ENCODE data around the gene NFU1.
"Not testable (repeated sequence)": the region's sequence is repeated elsewhere in the genome, so short reads cannot be mapped to it uniquely, and the experiment has no call there.

Gene NFU1

DNA sequence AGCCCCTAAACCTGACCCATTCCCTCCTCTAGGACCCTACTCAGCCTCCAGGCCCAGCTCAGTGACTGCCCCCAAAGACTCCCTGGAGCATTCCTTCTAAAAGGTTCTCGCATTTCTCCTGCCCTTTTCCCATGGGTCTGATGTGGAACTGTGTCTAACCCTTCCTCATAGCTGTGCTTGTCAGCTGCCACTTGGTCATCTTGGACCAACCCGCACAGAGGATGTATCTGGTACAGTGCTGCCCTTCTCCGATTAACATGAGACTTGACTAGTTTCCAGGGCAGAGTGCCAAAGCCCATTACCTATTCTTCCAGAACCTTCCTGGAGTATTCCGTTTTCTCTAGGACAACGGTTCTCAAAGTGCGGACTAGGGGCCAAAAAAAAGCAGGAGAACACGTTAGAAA lies 518 bp upstream of the NFU1 start:
- peaks cover 22 to 30% of the 10 kb centered on the region in 2 donors for H3K4me1 Mint-ChIP-seq (ENCODE audit: low read depth in 2 of 2)
- H3K9me3 Mint-ChIP-seq, result no peaks in the 10 kb centered on the region

DNA sequence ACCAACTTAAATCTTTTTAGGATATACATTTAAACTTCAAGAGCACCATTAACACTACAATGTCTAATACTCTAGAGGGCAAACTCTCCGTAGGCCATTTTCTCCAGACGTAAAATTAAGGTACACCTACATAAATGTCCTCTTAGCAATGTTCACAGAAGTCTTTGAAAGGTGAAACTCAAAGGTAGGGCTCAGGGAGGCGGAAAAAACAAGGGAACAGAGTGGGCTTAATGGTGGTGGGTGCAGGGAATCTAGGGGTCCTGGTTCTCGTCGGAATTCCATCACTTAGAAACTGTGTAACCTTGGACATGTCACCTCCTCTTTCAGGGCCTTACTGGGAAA lies 668 bp downstream of the NFU1 start:
- no peaks in the 10 kb centered on the region for H3K27me3 Mint-ChIP-seq
- H3K4me3 Mint-ChIP-seq, result peak overlapping the region; percentile 88 to 91
- peak overlapping the region; percentile 97 for H3K27ac Mint-ChIP-seq
- ATAC-seq (replicated peaks) (no peak), DNase-seq (no peak)
- H3K36me3 Mint-ChIP-seq (ENCODE audit: insufficient read depth), result peaks cover 24% of the 10 kb centered on the region
- peaks cover 22 to 30% of the 10 kb centered on the region in 2 donors for H3K4me1 Mint-ChIP-seq (ENCODE audit: low read depth in 2 of 2)
- no peaks in the 10 kb centered on the region for H3K9me3 Mint-ChIP-seq

More for the DNA sequence above, 518 bp upstream of the NFU1 start:
- Mint-ChIP-seq H3K36me3 (ENCODE audit: insufficient read depth) (peaks cover 24% of the 10 kb centered on the region), H3K27me3 (no peaks in the 10 kb centered on the region), H3K27ac (peak overlapping the region; percentile 97), H3K4me3 (peak overlapping the region; percentile 88 to 91)
- DNase-seq (no peak), ATAC-seq (replicated peaks) (no peak)

DNA sequence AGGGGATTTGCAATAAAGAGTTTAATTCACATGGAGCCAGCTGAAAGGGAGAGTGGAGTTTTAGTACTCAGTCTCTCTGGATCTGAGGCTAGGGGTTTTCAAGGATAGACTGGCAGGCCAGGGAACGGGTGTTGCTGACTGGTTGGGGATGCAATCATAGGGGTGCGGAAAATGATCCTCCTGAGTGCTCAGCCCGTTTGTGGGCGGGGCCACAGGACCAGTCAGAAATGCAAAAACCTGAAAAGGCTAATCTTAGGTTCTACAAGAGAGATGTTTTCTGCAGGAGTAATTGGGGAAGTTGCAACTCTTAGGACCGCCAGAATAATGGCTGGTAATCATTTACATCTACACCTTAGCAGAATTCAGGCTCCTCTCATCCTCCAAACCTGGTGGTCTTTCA lies 2.5 kb downstream of the NFU1 start:
- peak overlapping the region in 1 of 2 donors; percentile 18 for H3K27ac Mint-ChIP-seq
- no peaks in the 10 kb centered on the region for H3K9me3 Mint-ChIP-seq
- peaks cover 40% of the 10 kb centered on the region for H3K36me3 Mint-ChIP-seq (ENCODE audit: insufficient read depth)
- H3K4me1 Mint-ChIP-seq (ENCODE audit: low read depth in 2 of 2), result peaks cover 22 to 30% of the 10 kb centered on the region in 2 donors
- ATAC-seq (replicated peaks) (no peak), DNase-seq (no peak)
- H3K4me3 Mint-ChIP-seq, result peak overlapping the region in 1 of 2 donors; percentile 3
- no peaks in the 10 kb centered on the region for H3K27me3 Mint-ChIP-seq

DNA sequence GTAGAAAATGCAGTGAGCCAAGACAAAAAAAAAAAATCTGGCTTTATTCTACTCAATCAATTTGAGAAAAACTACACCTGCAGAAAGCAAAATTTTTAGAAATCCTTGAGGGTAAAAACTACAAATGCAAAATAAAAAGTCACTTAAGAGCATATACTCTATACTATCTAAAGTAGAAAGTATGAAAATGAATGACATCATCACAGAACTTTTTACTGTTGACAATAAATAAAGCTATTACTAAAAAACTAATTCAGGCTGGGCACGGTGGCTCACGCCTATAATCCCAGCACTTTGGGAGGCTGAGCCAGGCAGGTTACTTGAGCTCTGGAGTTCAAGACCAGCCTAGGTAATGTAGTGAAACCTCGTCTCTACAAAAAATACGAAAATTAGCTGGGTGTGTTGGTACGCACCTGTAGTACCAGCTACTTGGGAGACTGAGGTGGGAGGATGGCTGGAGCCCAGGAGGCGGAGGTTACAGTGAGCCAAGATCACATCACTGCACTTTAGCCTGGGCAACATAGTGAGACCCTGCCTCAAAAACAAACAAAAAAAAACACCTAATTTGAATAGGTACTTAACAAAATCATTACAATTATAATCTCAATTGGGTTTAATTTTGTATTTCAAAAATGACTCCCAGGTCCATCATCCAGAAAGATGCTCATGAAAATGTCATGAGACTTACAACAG lies 7.6 kb downstream of the NFU1 start:
- DNase-seq (no peak), ATAC-seq (replicated peaks) (no peak)
- Mint-ChIP-seq H3K9me3 (no peaks in the 10 kb centered on the region), H3K27ac (peak overlapping the region in 1 of 2 donors; percentile 69), H3K4me3 (no peak overlapping the region), H3K4me1 (ENCODE audit: low read depth in 2 of 2) (peaks cover 8% of the 10 kb centered on the region in 2 donors), H3K27me3 (no peaks in the 10 kb centered on the region), H3K36me3 (ENCODE audit: insufficient read depth) (peaks cover 55% of the 10 kb centered on the region)

DNA sequence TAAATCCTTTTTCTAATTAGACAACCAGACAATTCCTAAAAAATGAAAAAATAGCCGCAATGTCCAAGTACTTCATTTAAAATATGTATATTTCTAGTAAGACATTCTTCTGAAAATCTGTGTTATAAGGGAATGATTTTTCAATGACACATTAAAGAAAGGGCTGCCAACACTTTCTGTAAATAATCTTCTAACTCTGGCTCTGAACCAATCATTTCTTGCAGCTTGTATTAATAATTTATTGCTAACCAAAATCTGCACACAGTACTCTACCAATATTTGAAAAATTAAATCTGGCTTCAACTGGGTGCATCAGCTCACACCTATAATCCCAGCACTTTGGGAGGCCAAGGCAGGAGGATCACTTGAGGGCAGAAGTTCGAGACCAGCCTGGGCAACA lies 8.3 kb downstream of the NFU1 start:
- no peak for DNase-seq
- Mint-ChIP-seq H3K27ac (peak overlapping the region in 1 of 2 donors; percentile 69), H3K4me3 (no peak overlapping the region), H3K27me3 (no peaks in the 10 kb centered on the region), H3K4me1 (ENCODE audit: low read depth in 2 of 2) (peaks cover 2 to 6% of the 10 kb centered on the region in 2 donors), H3K9me3 (no peaks in the 10 kb centered on the region), H3K36me3 (ENCODE audit: insufficient read depth) (peaks cover 55% of the 10 kb centered on the region)
- ATAC-seq (replicated peaks), result no peak

DNA sequence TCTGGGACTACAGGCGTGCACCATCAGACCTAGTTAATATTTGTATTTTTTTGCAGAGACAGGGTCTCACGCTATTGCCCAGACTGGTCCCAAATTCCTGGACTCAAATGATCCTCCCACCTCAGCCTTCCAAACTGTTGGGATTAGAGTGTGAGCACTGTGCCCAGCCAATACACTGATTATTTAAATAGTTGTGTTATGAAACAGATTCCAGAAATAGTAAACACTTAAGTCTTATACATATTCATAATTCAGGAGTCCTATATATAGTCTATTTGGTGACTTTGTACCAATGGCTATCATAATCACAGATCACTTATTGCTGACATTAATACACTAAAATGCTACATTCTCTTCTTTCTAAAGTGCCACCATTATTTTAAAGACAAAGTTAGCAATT lies 12.8 kb downstream of the NFU1 start:
- Mint-ChIP-seq H3K4me1 (ENCODE audit: low read depth in 2 of 2) (peaks cover 3 to 4% of the 10 kb centered on the region in 2 donors), H3K27me3 (no peaks in the 10 kb centered on the region), H3K4me3 (no peak overlapping the region), H3K36me3 (ENCODE audit: insufficient read depth) (peaks cover 54% of the 10 kb centered on the region), H3K9me3 (no peaks in the 10 kb centered on the region), H3K27ac (no peak overlapping the region)
- no peak for ATAC-seq (replicated peaks)
- DNase-seq, result no peak

DNA sequence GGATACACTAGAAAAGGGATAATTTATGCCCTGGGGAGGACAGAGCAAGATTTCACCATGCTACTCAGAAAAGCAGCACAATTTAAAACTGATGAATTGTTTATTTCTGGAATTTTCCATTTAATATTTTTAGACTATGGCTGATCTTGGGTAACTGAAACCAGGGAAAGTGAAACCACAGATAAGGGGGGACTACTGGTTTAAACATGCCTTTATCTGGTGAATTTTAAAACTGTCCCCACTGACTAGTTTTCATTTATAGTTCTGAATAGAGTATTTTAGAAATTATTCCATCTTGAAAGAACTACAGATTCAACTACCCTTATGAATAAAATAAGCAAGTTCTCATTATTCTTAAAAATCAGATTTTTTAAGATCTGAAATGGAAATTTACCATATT lies 15.0 kb downstream of the NFU1 start:
- Mint-ChIP-seq H3K27ac (peak overlapping the region in 1 of 2 donors; percentile 29), H3K4me1 (ENCODE audit: low read depth in 2 of 2) (peaks cover 0 to 4% of the 10 kb centered on the region in 2 donors), H3K27me3 (no peaks in the 10 kb centered on the region), H3K9me3 (no peaks in the 10 kb centered on the region), H3K36me3 (ENCODE audit: insufficient read depth) (peaks cover 54% of the 10 kb centered on the region), H3K4me3 (no peak overlapping the region)
- no peak for DNase-seq
- no peak for ATAC-seq (replicated peaks)

DNA sequence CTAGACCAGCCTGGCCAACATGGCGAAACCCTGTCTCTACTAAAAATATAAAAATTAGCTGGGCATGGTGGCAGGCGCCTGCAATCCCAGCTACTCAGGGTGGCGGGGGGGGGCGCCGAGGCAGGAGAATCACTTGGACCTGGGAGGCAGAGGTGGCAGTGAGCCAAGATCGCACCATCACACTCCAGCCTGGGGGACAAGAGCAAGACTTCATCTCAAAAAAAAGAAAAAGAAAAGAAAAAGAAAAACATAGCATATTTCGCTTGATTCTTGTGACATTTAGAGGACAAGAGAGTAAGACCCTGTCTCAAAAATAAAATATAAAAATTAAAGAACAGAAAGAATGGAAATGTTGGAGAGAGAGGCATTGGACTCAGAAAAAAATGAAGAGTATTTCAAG lies 18.1 kb downstream of the NFU1 start:
- not testable (repeated sequence) for H3K4me1 Mint-ChIP-seq (ENCODE audit: low read depth in 2 of 2); DNase-seq; H3K27me3 Mint-ChIP-seq; H3K27ac Mint-ChIP-seq; ATAC-seq (replicated peaks); H3K4me3 Mint-ChIP-seq; H3K9me3 Mint-ChIP-seq
- peaks cover 63% of the 10 kb centered on the region for H3K36me3 Mint-ChIP-seq (ENCODE audit: insufficient read depth)

DNA sequence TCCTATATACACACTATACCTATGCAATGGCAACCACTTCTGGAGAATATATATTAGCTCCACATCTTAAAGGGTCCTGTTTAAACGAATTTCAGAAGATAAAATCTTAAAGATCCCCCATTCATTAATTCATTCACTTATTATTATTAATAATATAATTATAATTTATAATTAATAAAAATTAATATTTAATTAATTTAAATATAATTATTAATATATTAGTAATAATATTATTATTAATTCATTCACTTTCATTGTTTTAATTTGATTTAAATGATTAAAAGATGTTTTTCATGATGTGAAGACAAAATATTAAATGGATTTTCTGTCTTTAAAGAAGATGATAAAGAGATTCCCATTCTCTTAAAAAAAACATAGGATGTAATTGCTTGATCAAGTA lies 21.1 kb downstream of the NFU1 start:
- no peak overlapping the region for H3K4me3 Mint-ChIP-seq
- peaks cover 79% of the 10 kb centered on the region for H3K36me3 Mint-ChIP-seq (ENCODE audit: insufficient read depth)
- no peak overlapping the region for H3K27ac Mint-ChIP-seq
- H3K27me3 Mint-ChIP-seq, result no peaks in the 10 kb centered on the region
- H3K9me3 Mint-ChIP-seq, result no peaks in the 10 kb centered on the region
- H3K4me1 Mint-ChIP-seq (ENCODE audit: low read depth in 2 of 2), result no peaks in the 10 kb centered on the region
- DNase-seq (no peak), ATAC-seq (replicated peaks) (no peak)

DNA sequence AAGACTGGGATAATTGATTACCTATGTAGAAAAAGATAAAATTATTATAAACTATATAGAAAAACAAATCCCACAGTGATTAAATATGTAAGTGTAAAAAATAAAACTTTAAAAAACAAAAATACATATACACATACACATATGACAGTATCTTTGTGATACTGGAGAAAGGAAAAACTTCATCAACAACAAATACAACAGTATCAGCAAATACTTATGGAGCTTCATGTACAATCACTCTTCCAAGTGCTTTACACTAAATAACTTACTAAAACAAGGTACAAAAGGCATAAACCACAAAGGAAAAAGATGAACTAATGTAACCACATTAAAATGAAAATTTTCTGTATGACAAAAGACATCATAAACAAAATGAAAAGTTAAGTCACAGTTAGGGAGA lies 26.1 kb downstream of the NFU1 start:
- H3K4me1 Mint-ChIP-seq (ENCODE audit: low read depth in 2 of 2), result no peaks in the 10 kb centered on the region
- no peak for ATAC-seq (replicated peaks)
- H3K36me3 Mint-ChIP-seq (ENCODE audit: insufficient read depth), result peaks cover 67% of the 10 kb centered on the region
- no peak overlapping the region for H3K27ac Mint-ChIP-seq
- no peaks in the 10 kb centered on the region for H3K9me3 Mint-ChIP-seq
- no peak overlapping the region for H3K4me3 Mint-ChIP-seq
- no peak for DNase-seq
- H3K27me3 Mint-ChIP-seq, result no peaks in the 10 kb centered on the region

DNA sequence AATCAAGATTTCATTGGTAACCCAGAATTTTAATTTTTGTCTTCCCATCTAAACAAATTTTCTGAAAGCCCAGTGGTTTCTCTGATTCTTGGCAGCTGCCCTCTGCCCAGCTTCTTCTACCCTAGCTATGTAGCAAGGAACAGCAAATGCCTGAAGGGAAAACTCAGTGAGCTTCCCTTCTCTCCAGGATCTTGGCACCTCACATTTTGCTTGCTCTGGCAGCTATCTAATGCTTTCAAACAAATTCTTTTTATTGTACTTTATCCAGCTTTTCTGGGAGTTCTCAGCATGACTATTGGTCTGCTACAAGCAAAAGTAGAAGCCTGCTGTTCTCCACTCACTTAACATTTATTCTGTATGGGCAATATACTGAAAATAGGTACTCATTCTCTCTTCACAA lies 31.9 kb downstream of the NFU1 start:
- DNase-seq (no peak), ATAC-seq (replicated peaks) (no peak)
- Mint-ChIP-seq H3K27me3 (no peaks in the 10 kb centered on the region), H3K9me3 (no peaks in the 10 kb centered on the region), H3K27ac (no peak overlapping the region), H3K4me3 (no peak overlapping the region), H3K4me1 (ENCODE audit: low read depth in 2 of 2) (no peaks in the 10 kb centered on the region), H3K36me3 (ENCODE audit: insufficient read depth) (peaks cover 66% of the 10 kb centered on the region)

DNA sequence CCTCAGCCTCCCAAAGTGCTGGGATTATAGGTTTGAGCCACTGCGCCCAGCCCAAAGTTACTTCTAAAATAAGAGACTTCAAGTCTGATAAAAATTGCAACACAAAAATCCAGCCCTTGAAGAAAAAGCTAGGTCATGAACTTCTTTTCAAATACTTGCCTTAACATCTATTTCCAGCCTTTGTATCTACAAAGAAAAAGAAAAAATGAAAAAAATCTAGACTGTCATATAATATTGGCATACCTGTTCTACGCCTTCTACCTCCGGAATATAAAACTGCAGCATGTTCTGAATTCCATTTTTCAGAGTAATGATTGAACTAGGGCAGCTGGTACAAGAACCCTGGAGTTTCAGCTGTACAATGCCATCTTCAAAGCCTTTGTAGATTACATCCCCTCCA lies 37.1 kb downstream of the NFU1 start:
- no peak overlapping the region for H3K4me3 Mint-ChIP-seq
- DNase-seq, result no peak
- H3K36me3 Mint-ChIP-seq (ENCODE audit: insufficient read depth), result peaks cover 79% of the 10 kb centered on the region
- no peaks in the 10 kb centered on the region for H3K27me3 Mint-ChIP-seq
- H3K27ac Mint-ChIP-seq, result no peak overlapping the region
- no peak for ATAC-seq (replicated peaks)
- no peaks in the 10 kb centered on the region for H3K9me3 Mint-ChIP-seq
- H3K4me1 Mint-ChIP-seq (ENCODE audit: low read depth in 2 of 2), result no peaks in the 10 kb centered on the region

DNA sequence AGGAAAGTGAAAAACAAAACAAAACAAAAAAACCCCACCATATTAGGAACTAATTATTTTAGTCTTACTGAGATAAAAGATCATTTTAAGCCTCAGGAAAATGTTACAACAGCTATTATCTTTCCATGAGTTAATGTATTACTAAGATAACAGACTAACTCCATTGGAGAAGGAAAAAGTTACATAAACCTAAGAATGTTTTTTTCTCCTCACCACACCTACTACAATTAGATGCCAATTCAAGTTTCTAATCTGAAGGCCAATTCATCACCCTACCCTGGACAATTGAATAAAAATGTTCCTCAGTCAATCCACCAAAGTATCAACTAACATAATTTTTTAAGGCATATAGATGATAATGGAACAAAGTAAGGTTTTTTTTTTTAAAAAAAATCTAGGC lies 40.0 kb downstream of the NFU1 start:
- ATAC-seq (replicated peaks), result no peak
- Mint-ChIP-seq H3K36me3 (ENCODE audit: insufficient read depth) (peaks cover 71% of the 10 kb centered on the region), H3K4me1 (ENCODE audit: low read depth in 2 of 2) (no peaks in the 10 kb centered on the region)

DNA sequence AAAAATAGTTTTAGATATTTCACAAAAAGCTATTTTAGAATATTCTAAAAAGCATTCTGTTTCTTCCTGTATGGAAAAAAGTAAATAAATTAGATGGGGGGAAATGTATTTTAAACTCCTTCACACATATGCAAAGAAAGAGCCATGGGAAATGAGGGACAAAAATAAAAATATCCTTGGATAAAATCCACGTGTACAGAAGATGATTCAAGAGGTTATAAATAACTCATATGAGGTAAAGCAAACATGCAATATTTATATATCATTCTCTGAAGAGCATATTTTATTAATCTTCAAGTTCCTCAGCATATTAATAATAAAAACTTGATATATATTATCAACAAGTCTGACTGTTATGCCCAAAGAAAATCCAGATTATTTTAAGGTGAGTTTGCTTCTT lies 41.4 kb downstream of the NFU1 start:
- Mint-ChIP-seq H3K27ac (no peak overlapping the region), H3K4me3 (no peak overlapping the region), H3K27me3 (no peaks in the 10 kb centered on the region), H3K36me3 (ENCODE audit: insufficient read depth) (peaks cover 61% of the 10 kb centered on the region), H3K4me1 (ENCODE audit: low read depth in 2 of 2) (no peaks in the 10 kb centered on the region), H3K9me3 (no peaks in the 10 kb centered on the region)
- DNase-seq (no peak), ATAC-seq (replicated peaks) (no peak)

More for the DNA sequence above, 40.0 kb downstream of the NFU1 start:
- Mint-ChIP-seq H3K27ac (no peak overlapping the region), H3K27me3 (no peaks in the 10 kb centered on the region), H3K9me3 (no peaks in the 10 kb centered on the region), H3K4me3 (no peak overlapping the region)
- no peak for DNase-seq

All from effector memory CD8-positive, alpha-beta T cell (primary cell).